GM19240 (cell line): ENCODE measurements around the gene GBP3.
"Not testable (repeated sequence)": the region's sequence is repeated elsewhere in the genome, so short reads cannot be mapped to it uniquely, and the experiment has no call there.

ENCODE experiments used
- DNase-seq: peaks from one replicate; pipeline ENCODE4 v3.0.0; 2011; ENCODE audit warnings: low spot score; ENCODE audit not compliant: insufficient read length

GBP3 gene

DNA sequence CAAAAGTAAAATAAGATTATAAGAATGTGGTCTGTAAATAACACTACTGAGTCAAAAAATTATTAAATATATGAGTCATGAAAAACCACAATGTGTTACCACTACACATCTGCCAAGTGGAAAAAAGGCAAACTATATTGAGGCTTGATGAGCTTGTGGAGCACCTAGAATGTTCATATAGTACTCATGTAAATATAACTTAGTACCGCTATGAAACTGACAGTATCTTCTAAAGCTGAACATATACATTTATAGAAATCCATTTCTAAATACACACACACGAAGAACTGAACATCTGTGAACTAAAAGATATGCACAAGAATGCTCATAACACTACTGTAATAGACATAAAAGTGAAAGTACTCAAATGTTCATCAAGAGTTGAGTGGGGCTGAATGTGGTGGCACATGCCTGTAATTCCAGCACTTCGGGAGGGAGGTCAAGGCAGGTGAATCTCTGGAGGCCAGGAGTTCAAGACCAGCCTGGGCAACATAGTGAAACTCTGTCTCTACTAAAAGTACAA is 18.5 kb upstream of the GBP3 start:
- no peak for DNase-seq

DNA sequence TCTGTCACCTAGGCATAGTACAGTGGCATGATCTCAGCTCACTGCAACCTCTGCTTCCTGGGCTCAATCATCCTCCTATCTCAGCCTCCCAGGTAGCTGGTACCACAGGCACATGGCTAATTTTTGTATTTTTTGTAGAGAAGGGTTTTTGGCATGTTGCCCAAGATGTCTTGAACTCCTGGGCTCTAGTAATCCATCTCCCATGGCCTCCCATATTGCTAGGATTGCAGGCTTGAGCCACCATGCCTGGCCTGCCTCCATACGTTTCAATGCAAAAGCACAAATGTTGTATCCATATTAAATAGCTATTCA is 17.6 kb upstream of the GBP3 start:
- DNase-seq: no peak

DNA sequence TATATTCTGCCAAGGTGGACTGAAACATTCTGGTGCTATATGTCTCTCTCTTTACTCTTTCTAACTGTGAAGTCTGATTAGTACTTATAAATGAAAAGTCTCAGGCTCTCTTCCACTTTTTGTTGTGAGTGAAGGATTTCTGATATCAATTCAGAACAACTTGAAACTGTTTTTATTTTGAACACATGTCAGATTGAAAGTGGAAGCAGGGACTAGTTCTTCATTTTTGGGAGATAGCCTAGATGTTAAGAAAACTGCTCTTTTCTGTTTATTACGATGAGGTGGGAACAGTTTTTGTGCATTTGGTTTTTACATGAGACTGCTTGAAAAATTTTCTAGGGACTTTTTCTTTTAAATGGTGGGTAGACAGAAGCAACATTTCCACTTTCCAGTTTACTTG is 14.5 kb upstream of the GBP3 start:
- no peak for DNase-seq

DNA sequence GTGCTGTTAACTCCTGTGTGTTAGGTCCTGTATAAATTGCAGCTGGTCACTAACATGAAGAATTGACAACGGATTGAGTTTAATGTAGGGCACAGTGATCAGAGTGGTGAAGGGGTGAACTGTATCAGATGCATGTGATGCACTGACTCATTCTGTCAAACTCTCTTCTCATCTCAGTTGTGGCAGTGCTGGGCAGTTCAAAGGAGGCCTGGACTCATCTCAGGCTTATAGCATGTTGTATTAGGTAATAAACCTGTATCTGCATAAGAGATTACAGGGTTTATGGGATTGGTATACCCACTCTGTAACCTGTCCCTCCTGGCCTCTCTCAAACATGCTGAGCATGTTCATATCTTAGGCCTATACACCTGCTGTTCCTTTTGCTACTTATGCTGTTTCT is 12.4 kb upstream of the GBP3 start:
- DNase-seq: no peak

DNA sequence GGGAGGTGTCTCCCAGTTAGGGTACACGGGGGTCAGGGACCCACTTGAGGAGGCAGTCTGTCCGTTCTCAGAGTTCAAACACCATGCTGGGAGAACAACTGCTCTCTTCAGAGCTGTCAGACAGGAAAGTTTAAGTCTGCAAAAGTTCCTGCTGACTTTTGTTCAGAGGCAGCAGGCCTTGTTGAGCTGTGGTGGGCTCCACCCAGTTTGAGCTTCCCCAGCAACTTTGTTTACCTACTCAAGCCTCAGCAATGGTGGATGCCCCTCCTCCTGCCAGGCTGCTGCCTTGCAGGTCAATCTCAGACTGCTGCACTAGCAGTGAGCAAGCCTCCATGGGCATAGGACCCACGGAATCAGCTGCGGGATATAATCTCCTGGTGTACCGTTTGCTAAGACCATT is 11.3 kb upstream of the GBP3 start:
- DNase-seq: not testable (repeated sequence)

DNA sequence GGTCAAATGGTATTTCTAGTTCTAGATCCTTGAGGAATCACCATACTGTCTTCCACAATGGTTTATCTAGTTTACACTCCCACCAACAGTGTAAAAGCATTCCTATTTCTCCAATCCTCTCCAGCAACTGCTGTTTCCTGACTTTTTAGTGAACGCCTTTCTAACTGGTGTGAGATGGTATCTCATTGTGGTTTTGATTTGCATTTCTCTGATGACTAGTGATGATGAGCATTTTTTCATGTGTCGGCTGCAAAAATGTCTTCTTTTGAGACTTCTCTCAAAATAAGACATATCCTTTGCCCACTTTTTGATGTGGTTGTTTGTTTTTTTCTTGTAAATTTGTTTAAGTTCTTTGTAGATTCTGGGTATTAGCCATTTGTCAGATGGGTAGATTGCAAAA is 6.4 kb upstream of the GBP3 start:
- DNase-seq: not testable (repeated sequence)

DNA sequence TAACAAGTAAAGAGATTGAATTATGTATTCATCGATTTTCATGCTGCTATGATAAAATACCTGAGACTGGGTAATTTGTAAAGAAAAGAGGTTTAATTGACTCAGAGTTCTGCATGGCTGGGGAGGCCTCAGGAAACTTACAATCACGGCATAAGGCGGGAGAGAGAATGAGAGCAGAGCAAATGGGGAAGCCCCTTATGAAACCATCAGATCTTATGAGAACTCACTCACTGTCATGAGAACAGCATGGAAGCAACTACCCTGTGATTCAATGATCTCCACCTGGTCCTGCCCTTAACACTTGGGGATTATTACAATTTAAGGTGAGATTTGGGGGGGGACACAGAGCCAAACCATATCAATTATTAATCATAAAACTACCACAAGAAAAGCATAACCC is 3.3 kb upstream of the GBP3 start:
- DNase-seq: no peak

DNA sequence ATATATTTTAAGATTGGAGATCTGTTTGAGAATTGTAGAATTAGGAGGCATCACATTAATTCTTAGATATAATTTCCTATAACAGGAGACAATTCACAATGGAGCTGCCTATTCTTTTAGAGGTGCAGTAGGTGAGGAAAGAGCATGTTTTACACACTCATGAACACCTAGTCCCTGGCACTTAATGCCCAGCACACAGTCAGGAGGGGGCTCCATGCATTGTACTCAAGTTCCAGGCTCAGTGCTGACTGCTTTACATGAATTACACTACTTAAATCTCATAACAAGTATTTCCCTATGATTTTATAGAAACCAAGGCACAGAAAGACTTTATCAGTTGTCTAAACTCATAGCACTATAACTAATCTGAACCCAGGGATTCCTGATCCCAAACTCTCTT is 360 bp upstream of the GBP3 start:
- DNase-seq: no peak

GRCh38 chr1:89018318-89018717 is 4.3 kb downstream of the GBP3 start:
- DNase-seq: not testable (repeated sequence)

GRCh38 chr1:89008511-89008910 is 14.2 kb downstream of the GBP3 start:
- no peak for DNase-seq

DNA sequence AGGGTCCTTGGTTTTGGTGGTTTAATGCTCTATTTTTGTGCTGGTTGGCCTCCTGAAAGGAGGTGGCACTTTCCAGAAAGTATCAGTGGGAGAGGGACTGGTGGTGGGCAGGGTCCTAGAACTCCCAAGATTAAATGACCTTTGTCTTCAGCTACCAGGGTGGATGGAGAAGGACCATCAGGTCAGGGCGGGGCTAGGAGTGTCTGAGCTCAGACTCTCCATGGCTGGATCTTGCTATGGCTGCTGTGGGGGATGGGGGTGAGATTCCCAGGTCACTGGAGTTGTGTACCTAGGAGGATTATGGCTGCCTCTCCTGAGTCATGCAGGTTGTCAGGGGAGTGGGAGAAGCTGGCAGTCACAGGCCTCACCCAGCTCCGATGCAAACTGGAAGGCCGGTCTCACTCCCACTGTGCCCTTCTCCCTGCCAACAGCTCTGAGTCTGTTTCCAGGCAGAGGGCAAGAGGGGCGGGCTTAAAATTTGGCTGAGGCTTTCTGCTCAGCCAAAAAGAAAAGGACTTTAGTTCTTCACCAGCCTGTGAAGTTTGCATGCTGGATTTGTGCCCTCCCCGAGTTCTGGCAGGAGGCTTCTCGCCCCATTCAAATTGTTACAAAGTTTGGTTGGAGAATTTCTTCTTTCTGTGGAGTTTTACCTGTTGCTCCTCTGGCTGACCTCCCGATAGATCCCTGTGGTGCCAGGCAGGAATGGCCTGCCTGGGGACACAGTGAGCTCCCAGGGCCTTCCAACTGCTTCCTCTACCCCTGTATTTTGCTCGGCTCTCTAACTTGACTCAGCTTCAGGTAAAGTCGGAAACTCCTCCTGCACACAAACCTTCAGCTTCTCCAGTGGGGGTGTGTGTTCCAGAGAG is 17.1 kb downstream of the GBP3 start:
- DNase-seq: no peak

DNA sequence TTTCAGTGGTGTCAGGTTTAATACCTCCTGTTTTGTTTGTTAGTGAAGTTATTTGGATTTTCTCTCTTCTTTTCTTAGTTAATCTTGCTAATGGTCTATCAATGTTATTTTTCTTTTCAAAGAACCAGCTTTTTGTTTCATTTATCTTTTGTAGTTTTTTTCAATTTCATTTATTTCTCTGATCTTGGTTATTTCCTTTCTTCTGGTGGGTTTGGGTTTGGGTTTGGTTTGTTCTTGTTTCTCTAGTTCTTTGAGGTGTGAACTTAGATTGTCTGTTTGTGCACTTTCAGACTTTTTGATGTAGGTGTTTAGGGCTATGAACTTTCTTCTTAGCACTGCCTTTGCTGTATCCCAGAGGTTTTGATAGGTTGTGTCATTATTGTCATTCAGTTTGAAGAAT is 20.5 kb downstream of the GBP3 start:
- DNase-seq: not testable (repeated sequence)

DNA sequence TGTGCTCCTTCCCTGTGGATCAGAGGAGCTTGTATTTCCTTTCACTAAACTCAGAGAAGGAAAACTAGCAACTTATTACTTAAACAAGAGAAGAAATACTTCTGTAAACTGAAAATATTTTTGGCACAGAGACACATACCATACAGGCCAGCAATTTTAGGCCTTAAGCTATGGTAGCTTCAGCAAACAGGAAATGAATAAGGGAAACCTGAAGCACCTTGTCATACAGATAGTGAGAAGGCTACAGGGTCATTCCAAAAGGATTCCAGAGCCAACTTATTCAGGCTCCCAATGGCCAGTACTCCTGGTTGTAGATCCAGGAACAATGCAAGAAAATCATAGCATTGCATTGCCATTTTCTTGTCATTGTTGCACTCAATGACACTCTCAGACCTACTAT is 21.2 kb downstream of the GBP3 start:
- DNase-seq: no peak

GRCh38 chr1:88998716-88999115 is 23.9 kb downstream of the GBP3 start:
- no peak for DNase-seq

GRCh38 chr1:88990426-88990825 is 32.2 kb downstream of the GBP3 start:
- DNase-seq: no peak

DNA sequence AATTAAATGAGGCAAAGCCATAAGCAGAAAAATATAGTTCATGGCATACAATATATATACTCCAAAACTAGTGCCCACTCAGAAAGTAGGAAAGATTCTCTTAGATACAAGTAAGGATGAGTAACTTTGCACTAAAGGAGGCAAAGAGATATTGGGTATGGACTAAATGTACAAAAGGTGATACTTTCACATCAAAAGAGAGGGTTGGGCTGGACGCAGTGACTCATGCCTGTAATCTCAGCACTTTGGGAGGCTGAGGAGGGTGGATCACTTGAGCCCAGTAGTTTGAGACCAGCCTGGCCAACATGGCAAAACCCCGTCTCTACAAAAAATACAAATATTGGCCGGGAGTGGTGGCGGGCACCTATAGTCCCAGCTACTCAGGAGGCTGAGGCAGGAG is 37.0 kb downstream of the GBP3 start:
- no peak for DNase-seq

GRCh38 chr1:88985032-88985431 is 37.6 kb downstream of the GBP3 start:
- DNase-seq: no peak

DNA sequence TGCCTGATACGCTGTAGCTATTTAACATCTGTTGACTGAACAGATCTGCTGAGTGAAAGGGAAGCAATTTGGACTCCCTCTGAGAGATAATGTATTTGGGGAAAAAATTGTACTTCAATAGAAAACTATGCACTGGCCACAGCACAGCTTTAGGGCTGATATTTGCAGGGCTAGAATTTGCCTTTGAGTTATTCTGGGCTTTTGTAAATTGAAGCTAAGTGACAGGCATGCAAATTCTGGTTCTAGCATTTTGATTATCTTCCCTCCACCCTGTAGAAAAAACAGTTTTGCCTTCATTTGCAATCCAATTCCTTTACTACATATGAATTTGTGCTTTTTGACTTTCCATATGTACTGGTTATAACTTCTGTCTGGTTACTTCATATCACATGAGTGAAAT is 38.1 kb downstream of the GBP3 start:
- no peak for DNase-seq

- no peak for DNase-seq
These were observed 38.7 kb downstream of the GBP3 start for GRCh38 chr1:88983791-88984559.

- no peak for DNase-seq
These were observed 40.6 kb downstream of the GBP3 start for GRCh38 chr1:88982055-88982454.

GRCh38 chr1:88981506-88981905 is 41.2 kb downstream of the GBP3 start:
- DNase-seq: not testable (repeated sequence)

- DNase-seq: no peak
These were observed 41.8 kb downstream of the GBP3 start for GRCh38 chr1:88980870-88981269.

DNA sequence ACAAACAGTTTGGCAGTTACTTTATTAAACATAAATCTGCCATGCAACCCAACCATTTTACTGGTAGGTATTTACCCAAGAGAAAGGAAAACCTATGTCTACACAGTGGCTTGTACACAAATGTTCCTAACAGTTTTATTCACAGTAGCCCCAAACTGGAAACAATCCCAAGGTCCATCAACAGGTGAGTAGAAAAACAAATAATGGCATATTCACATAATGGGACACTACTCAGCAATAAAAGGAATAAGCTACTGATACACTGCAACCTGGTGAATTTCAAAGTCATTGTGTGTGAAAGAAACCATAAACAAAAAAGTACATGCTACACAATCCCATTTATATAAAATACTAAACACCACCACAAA is 42.9 kb downstream of the GBP3 start:
- DNase-seq: no peak
